Left lung (tissue), 10 donors: ENCODE data around the gene BFSP2. TPM values are rescaled to one million over a fixed set of nuclear protein-coding genes. Genes with fewer than 3 reads are reported as not detected.

Experiments used
- ATAC-seq: fragments of 200-7000 bp; cut with Tn5 transposase; one replicate; pipeline ENCODE4 v1.9.1; 2020; ENCODE audit warnings: moderate library complexity
- DNase-seq, 4 donors: peaks; one replicate each; pipeline ENCODE4 v3.0.0-alpha.2; 2013 to 2020
- H3K27ac ChIP-seq, 2 donors: fragments of 200-600 bp; sonication (generic) in 1 of 2; one replicate each; pipeline versions ENCODE4 v1.5.0 to v1.8.0; 2020 to 2021
- H3K27me3 ChIP-seq, 2 donors: fragments of 200-600 bp; sonication (generic) in 1 of 2; one replicate each; pipeline versions ENCODE4 v1.5.0 to v1.8.0; 2020 to 2021
- H3K36me3 ChIP-seq, 2 donors: fragments of 200-600 bp; sonication (generic) in 1 of 2; one replicate each; pipeline versions ENCODE4 v1.5.0 to v1.8.0; 2020 to 2021
- H3K4me1 ChIP-seq, 2 donors: fragments of 200-600 bp; one replicate each; pipeline ENCODE4 v1.8.0; 2021
- H3K4me3 ChIP-seq, 2 donors: fragments of 200-600 bp; sonication (generic) in 1 of 2; one replicate each; pipeline versions ENCODE4 v1.5.0 to v1.8.0; 2020 to 2021; ENCODE audit warnings: mild to moderate bottlenecking in 1 of 2
- H3K9me3 ChIP-seq, 2 donors: fragments of 200-600 bp; sonication (generic) in 1 of 2; one replicate each; pipeline versions ENCODE4 v1.5.0 to v1.8.0; 2020 to 2021
- CTCF ChIP-seq, 2 donors: fragments of 200-600 bp; sonication (generic) in 1 of 2; IDR thresholded peaks; one replicate each; pipeline versions ENCODE4 v1.5.0 to v1.8.0; 2021; ENCODE audit warnings: antibody characterized with exemption in 2 of 2
- intact Hi-C, 2 donors: fragments of 100-400 bp; cut with DNase I; formaldehyde crosslinking; loops; one replicate each; pipeline versions ENCODE4 v1.11.2 to v1.14.2; 2022
- polyA plus RNA-seq, 6 donors: library from polyadenylated mRNA; unstranded; fragments of 120-200 nt; gene quantifications; one replicate each; pipeline ENCODE4 v1.2.1, GENCODE V29; 2013; ENCODE audit not compliant: insufficient read length in 6 of 6
- total RNA-seq, 2 donors: library from RNA; stranded (reverse); fragmentation: NEBNext Ultra II Directional; extraction: Animal tissue kit (Norgen Biotek cat#: 25700); gene quantifications; one replicate each; pipeline ENCODE4 v1.2.1, GENCODE V29; 2021
- donor health status: DM: no; HTN: yes; CAD: no.
- donor health status: DM: no; HTN: no; CAD: no.

The BFSP2 gene
- total and polyA plus RNA-seq, 8 donors: not detected

- no peak for DNase-seq
- intact Hi-C loops: no loop called here
- ATAC-seq: no peak
- Histone ChIP-seq H3K9me3 (no peaks in the 10 kb centered on the region), H3K36me3 (no peaks in the 10 kb centered on the region), H3K27ac (no peak overlapping the region), H3K4me3 (no peak overlapping the region), H3K4me1 (no peaks in the 10 kb centered on the region), H3K27me3 (no peaks in the 10 kb centered on the region)
- TF ChIP-seq CTCF (IDR thresholded peaks at IDR 0.05): no peak
Measured at GRCh38 chr3:133394561-133395311, 5.1 kb upstream of the BFSP2 start.

- ATAC-seq: no peak
- intact Hi-C loops: no loop called here
- no peak for TF ChIP-seq CTCF (IDR thresholded peaks at IDR 0.05)
Measured at GRCh38 chr3:133396906-133397305, 3.0 kb upstream of the BFSP2 start.

GRCh38 chr3:133401374-133402135 is 1.7 kb downstream of the BFSP2 start:
- no peak for TF ChIP-seq CTCF (IDR thresholded peaks at IDR 0.05)
- no peaks in the 10 kb centered on the region for H3K36me3 ChIP-seq
- H3K27me3 ChIP-seq: no peaks in the 10 kb centered on the region
- no peaks in the 10 kb centered on the region for H3K9me3 ChIP-seq
- H3K27ac ChIP-seq: no peak overlapping the region
- no peaks in the 10 kb centered on the region for H3K4me1 ChIP-seq
- ATAC-seq: no peak
- intact Hi-C loops: no loop called here
- H3K4me3 ChIP-seq: no peak overlapping the region
- DNase-seq: no peak

More at GRCh38 chr3:133396906-133397305, 3.0 kb upstream of the BFSP2 start:
- peak in 1 of 4 donors; percentile 73 for DNase-seq
- Histone ChIP-seq H3K36me3 (no peaks in the 10 kb centered on the region), H3K4me3 (no peak overlapping the region), H3K27ac (no peak overlapping the region), H3K9me3 (no peaks in the 10 kb centered on the region), H3K27me3 (no peaks in the 10 kb centered on the region), H3K4me1 (no peaks in the 10 kb centered on the region)

- Histone ChIP-seq H3K27ac (no peak overlapping the region), H3K36me3 (no peaks in the 10 kb centered on the region), H3K4me1 (no peaks in the 10 kb centered on the region), H3K4me3 (no peak overlapping the region), H3K27me3 (peaks cover 0 to 4% of the 10 kb centered on the region in 2 donors), H3K9me3 (no peaks in the 10 kb centered on the region)
- ATAC-seq (no peak), DNase-seq (no peak)
- TF ChIP-seq CTCF (IDR thresholded peaks at IDR 0.05): no peak
- intact Hi-C loops: no loop called here
Measured at GRCh38 chr3:133404920-133405319, 5.1 kb downstream of the BFSP2 start.

- Histone ChIP-seq H3K4me3 (no peak overlapping the region), H3K9me3 (no peaks in the 10 kb centered on the region), H3K4me1 (no peaks in the 10 kb centered on the region), H3K27me3 (peaks cover 0 to 4% of the 10 kb centered on the region in 2 donors), H3K27ac (no peak overlapping the region), H3K36me3 (no peaks in the 10 kb centered on the region)
- no peak for DNase-seq
- intact Hi-C loops: no loop called here
- TF ChIP-seq CTCF (IDR thresholded peaks at IDR 0.05): no peak
- no peak for ATAC-seq
Measured at GRCh38 chr3:133408366-133408765, 8.5 kb downstream of the BFSP2 start.
